ENCODE data around the gene SLC5A8.

SLC5A8 gene, protein sequence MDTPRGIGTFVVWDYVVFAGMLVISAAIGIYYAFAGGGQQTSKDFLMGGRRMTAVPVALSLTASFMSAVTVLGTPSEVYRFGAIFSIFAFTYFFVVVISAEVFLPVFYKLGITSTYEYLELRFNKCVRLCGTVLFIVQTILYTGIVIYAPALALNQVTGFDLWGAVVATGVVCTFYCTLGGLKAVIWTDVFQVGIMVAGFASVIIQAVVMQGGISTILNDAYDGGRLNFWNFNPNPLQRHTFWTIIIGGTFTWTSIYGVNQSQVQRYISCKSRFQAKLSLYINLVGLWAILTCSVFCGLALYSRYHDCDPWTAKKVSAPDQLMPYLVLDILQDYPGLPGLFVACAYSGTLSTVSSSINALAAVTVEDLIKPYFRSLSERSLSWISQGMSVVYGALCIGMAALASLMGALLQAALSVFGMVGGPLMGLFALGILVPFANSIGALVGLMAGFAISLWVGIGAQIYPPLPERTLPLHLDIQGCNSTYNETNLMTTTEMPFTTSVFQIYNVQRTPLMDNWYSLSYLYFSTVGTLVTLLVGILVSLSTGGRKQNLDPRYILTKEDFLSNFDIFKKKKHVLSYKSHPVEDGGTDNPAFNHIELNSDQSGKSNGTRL

DNA sequence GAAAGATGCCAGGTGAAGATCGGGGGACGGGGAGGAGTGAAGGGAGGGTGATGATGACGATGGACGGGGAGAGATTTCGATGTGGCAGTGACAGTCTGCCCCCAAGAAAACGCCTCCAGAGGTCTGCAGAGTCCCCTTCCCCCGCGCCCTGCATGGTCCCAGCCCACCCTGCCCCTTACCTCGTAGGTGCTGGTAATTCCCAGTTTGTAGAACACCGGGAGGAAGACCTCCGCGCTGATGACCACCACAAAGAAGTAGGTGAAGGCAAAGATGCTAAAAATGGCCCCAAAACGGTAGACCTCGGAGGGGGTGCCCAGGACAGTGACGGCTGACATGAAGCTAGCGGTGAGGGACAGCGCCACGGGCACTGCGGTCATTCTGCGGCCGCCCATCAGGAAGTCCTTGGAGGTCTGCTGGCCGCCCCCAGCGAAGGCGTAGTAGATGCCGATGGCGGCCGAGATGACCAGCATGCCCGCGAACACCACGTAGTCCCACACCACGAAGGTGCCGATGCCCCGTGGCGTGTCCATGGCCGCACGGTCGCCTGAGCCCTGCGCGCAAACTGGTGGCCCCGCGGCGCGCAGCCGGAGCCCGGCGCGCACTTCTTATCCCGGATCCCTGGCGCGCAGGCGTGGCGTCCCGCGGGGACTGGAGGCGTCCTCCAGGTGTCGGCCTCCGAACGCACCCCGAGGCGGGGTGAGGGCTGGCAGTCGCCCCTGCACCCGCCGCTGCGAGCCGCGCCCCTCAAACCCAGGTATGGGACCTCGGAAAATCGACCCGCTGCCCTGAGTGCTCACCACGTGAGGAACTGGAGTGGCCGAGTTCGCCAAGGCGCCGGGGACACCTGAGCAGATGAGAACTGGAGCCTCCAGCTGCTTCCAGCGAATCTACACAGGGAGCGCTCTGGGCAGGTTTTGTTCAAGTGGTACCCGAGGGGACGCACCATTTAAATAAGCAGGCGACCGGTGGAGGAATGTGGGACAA is at the start of gene SLC5A8:
Gene SLC5A8, minus strand, starts transcription at position 920 of the 984 bp plus-strand sequence. Its CDS starts 390 bp downstream, at position 530.
- no peak for DNase-seq

DNA sequence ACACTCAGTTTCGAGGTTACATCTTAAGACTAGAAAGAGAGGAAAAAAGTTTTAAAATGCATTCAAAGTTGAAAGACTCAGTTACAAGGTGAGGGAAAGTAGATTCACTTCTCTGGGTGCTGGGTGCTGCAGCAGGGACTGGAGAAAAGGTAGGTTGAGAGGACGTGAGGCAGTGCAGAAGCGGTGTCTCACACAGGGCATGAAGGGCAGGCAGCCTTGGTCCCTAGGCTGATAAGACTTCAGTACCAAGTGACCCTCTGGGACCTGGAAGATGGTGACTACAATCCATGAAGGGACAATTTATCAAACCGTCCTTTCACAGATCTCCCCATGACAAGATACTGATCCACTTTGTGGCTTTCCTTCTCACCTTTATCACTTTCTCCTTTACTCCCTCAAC is 47.3 kb upstream of the SLC5A8 start:
- no peak for DNase-seq

DNA sequence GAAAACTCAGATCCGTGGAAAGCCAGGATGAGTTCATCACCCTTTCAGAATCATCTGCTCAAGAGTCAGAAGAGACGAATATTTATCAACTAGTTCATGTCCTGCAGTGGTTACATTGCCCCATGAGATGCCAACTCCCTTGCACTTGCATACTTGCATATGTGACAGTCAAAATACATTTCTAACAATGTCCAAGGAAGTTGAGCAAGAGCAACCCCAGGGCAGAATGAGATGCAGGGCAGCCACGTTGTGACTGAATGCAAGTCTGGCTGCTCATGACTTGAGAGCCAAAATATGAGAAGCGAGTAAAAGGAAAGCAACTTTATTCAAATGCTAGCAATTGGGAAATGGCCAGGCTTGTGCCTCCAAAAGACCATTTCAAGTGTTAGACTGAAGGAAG is 46.2 kb upstream of the SLC5A8 start:
- DNase-seq = no peak

DNA sequence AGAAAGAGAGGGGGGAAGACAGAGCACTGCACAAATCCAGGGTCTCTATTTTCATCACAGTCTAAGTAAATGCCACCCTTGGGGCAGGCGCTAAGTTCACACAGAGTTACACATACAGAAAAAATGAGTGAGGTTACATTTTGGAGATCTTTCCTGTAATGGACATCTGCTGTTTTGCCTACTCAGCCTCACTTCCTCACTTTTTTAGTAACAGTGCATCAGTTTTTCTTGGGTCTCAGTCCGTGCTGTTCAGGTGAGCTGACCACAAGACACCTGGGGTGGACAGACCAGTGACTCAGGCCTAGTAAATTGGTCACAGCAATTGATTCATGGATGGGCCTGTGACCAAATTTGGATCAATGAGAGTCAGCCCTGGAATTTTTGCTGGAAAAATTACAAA is 33.6 kb upstream of the SLC5A8 start:
- no peak for DNase-seq

DNA sequence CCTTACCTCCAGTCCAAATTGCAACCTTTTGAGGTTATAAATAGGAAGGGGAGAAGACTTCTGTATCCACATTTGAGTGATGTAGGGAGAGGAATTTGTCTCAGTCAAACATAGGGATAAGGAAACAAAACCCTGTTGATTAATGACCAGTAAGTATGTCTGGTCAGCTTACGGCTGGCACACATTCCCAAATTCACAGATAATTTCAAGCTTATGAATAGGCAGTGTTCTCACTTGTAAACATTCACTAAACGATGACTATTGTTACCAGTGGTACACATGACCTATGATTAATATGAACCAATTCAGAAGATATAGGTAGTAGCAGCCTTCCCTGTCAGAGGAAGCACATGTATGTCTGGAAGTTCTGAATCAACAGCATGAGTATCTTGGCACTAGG is 33.0 kb upstream of the SLC5A8 start:
- no peak for DNase-seq

DNA sequence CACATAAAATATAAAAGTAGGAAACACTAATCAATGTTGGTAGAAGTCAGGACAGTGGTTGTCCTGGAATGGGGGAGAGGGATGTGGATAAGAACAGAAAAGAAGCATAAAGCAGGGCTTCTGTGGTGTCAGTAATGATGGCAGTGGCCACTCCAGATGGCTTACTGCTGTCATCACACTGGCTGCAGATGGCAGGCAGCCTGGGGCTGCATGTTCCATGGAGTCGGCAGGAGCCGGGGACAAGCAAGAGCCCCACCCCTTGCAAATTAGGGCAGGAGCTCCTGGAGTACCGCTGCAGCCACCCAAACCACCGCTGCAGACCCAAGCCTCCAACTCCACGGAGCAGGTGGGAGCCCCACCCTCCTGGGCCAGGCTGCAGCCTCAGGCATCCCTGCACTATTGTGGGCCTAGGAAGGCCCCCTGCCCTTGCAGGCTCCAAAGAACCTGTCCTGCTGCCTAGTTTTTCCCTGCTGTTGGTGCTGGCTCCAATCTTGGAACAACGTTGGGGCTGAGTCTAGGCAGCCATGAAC is 28.8 kb upstream of the SLC5A8 start:
- no peak for DNase-seq

DNA sequence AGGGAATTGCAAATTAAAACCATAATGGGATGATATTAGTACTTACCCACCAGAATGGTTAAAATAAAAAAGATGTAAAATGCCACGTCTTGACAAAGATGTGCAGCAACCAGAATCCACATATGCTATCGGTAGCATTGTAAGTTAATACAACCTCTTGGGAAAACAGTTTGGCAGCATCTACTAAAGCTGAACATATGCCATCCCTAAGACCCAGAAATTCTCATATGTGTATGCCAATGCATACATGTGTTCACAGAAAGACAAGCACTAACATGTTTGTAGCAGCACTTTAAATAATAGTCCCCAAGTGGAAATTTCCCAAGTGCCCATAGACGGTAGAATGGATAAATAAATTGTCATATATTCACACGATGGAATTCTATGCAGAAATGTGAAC is 28.3 kb upstream of the SLC5A8 start:
- no peak for DNase-seq

DNA sequence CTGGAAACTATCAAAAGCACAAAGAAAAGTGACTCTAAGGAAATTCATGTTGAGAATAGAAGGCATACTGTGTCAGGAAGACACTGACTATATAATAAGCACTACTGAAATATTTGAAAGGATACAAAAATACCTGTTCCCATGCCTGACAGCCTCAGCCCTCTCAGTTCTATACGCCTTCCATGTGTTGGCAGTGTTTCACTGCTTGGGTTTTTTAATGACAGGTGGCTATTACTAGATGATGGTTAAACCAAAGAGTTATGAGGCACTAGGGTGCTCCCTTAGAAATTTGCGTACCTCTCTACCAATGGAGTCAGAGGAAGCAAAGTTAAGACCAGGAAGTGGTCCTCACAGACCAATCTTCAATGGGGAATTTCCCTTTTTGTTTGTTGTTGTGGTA is 25.6 kb upstream of the SLC5A8 start:
- no peak for DNase-seq

DNA sequence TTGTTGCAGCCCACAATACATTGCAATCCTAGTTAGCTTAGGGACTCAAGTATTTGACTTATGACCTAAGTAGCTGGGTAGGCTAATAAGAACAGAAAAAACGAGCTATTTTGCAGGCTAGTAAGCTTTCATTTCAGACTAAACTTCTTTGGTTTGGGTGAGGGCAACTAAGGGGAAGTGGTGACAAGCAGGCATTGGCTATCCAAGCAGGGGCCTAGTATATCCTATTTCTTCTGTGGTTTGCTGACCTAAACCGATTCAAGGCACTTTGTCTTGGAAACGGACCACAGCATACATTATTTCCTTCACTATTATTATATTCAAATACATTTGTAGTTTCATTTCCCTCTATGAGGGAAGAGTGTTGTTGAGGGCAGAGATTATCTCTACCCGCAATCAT is 21.6 kb upstream of the SLC5A8 start:
- DNase-seq = no peak

DNA sequence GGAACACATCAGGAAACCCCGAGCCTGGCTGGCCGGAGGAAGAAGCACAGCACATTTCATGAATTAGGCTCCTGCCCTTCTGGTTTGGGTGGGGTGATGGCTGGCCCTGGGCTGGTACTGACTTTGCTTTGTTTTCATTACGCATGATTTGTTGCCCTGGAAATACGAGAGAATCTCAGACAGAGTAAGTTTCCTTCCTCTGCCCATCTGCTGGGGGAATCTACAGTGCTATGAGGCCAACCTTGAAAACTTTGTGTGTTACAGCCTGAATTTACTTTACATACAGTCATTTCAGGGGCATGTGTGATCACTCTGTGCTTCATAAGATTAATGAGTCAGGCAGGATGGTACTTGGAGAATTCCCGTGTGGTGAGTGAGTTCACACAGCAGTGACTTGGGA is 20.5 kb upstream of the SLC5A8 start:
- no peak for DNase-seq

DNA sequence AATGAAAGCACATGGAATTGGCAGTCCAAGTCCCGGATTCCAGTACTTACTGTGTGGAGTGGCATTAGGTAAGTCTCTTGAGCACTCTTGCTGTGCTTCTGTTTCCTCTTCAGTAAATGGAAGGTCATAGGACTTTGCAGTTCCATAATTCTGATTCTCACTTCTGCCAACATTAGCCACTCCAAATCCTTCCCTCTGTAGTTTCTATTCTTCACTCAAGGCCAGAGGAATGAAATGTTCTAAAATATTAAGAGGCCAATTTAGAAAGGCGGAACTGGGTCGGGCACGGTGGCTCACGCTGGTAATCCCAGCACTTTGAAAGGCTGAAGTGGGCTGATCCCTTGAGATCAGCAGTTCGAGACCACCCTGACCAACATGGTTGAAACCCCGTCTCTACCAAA is 19.8 kb upstream of the SLC5A8 start:
- no peak for DNase-seq

DNA sequence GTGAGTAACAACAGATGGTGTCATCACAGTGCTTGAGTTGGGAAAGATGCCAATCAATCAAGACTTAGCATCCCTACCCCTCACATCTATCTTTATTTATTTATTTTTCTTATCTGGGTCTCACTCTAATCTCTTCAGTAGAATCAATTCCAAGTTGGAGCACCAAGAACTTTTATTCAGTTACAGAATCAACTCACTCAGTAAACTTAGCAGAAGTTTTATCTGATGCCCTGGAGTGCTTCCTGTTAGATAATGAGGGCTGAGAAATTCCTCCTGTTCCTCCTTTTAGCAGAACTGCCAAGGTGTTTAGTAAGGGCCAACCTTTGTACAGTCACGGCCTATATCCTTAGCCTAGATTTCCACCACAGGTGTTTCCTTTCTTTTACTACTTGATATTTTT is 11.3 kb upstream of the SLC5A8 start:
- no peak for DNase-seq

DNA sequence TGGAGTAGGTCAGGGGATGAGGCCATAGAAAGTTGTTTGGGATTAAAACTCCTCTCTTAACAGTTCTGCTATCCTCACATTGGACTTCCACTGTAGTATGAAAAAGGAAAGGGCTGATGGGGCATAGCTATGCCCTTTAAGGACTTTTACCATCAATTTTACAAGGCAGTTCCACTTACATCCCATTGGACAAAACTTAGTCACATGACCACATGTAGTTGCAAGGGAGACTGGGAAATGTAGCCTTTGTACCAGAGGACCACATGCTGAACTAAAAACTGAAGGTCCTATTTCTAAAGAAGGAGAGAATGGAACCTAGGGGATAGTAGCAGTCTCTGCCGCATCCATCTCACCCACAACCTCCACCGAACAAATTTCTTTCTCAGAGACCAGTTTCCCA is 6.8 kb upstream of the SLC5A8 start:
- DNase-seq = no peak

DNA sequence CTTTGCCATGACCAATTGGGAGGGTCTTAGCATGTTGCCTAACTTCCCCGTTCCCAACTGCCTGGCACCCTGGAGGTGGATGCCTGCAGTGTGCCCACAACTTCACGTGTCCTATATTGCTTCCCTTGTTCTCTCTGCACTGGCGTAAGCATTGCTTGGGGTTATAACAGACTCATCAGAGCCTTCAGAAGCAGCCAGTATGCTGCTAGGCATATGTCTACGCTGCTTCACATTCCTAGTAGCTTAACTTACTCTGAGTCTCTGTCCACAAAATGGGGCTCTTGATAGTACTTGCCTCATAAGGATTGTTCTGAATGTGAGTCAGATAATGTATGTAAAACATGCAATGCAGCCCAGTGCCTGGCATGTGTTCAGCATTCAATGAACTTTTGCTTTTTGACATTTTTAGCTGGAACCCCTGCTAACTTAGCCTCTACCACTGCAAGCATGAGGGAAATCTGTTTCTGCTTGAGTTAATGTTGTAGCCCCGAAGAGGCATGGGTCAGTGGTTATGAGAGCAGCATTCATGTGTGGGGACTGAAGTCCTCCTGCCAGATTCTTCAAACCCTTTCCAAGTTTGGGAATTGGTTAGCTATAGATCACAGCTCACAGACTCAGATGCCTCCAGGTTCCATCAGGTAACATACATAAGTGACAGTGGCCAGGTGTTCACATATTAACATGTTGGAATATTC is 2.8 kb downstream of the SLC5A8 start:
- no peak for DNase-seq

DNA sequence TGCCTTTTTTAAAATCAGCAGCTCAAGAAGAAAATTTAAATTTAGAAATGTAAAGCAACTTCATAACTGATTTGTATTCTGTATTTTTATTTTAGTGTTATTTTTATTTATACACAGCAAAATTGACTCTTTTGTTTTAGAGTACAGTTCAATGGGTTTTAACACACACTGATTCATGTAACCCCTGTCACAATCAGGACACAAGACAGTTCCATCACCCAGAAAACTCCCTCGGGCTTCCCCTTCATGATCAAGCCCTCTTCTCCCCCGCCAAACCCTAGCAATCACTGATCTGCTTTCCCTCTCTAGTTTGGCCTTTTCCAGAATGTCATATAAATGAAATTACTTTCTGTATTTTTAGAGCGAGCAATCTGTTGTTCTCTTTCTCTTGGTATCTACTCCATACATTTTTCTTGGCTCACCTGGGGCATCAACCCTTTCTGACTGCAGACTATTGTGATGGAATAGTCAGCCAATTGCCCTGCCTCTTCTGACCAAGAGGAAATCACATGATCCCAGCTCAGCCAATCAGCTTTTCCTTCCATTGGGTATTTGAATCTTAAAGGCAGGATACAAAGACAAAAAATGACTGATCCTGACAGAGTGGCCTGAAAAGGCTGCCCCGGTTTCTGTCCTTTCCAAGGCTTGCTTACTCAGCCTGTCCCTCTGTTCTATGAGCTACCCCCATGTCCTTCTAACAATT is 5.3 kb downstream of the SLC5A8 start:
- no peak for DNase-seq

DNA sequence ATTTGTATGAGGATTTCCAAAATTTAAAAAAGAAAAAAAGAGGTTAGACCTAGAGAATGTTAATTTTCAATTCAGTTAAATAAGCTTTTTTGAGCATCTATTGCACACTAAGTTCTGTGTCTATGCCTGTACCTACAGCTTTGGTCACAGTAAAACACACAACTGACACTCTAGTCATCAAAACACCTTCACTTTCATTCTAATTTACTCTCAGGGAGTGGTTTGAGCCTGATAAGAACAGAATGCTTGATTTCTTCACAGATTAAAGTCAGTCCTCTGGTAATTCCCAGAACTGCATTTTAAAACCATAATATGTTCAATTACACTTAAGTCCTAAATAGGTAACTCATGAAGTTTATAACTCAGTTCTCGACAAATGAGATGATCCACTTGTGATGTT is 9.2 kb downstream of the SLC5A8 start:
- no peak for DNase-seq

DNA sequence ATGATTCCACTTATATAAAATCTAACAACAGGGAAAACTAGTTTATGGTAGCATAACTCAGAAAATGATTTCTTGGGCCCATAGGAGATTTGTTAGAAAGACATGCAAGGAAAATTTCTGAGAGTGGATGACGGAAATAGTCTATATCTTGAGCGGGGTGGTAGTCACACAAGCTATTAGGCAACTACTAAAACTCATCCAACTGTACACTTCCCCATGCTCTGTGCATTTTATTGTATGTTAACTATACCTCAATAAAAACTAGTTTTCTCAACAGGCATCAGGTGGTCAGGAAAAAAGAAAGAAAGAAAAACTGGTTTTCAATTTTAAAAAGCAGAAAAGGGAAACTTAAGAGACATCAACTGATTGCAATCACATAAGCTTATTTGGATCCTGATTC is 9.9 kb downstream of the SLC5A8 start:
- DNase-seq = no peak

DNA sequence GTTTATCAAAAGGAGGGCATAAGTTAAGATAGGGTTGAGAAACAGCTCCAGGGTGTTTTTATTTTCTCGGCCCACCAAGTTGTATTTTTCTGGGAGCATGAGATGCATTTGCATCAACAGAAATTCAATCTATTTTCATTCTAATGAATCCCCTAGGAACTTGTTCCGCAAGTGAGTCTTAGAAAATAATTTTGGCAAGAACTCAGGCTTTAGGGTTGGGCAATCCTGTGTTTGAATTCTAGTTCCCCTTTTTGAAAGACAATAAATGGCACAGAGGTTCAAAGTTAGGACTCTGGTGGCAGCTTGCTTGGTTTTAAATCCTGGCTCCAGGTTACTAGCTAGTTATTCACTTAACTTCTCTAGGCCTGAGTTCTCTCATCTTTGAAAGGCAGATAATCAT is 23.7 kb downstream of the SLC5A8 start:
- no peak for DNase-seq

DNA sequence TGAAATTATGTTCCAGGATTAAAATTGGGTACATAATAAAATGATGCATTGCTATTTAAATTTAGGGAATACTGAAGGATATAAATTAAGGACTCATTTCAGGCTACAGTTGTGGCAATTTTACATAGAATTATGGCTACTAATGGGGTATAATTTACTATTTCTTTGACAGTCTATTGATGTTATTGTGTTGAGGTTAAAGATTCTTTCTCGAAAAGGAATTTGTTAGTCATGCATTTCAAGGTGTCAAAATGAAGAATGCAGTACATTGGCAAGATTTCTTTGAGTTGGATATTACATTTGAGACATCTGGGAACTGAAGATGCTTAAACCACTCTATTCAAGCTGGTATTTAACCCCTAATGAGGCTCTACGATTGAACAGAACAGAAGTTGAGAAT is 28.3 kb downstream of the SLC5A8 start:
- no peak for DNase-seq

DNA sequence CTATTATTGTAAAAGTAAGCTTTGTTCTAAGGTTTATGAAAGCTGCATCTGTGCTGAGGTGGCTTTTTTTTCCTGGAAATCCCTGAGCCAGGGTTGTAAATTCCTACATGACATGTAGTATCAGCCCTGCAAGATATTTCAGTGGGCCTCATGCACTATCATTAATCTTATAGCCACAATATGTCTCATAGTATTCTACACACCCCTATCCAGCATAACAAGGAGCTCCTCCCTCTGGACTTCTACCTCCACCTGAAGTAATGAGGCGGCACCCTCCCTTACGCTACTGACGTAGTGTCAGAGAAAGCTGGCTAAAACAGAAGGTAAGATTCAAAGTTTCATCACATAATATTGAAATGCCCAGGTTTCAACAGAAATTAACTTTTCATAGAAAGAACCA is 35.5 kb downstream of the SLC5A8 start:
- DNase-seq = no peak

DNA sequence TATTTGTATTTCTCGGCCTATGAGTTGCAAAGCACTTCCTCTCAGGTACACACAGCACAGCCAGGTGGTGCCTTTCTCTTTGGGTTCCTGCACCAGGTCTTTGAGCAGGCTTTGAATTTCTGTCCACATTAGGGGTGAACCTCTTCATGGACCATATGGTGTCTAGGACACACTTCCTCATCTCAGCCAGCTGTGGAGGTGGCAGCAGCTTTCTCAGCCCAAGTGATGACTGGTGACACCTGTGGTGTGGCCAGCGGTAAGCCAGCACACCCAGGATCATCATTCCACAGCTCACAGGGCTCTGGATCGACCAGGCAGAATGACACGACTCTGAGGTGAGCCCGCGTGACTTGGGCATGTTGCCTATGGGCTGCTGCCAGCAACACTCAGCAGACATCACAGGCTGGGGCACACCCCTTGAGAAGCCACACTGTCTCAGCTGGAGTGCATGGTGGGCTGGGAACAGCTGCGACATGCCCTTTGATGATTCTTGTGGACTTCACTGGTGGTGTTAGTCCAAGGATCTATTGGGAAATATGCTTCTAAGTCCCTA is 36.8 kb downstream of the SLC5A8 start:
- DNase-seq = no peak

DNA sequence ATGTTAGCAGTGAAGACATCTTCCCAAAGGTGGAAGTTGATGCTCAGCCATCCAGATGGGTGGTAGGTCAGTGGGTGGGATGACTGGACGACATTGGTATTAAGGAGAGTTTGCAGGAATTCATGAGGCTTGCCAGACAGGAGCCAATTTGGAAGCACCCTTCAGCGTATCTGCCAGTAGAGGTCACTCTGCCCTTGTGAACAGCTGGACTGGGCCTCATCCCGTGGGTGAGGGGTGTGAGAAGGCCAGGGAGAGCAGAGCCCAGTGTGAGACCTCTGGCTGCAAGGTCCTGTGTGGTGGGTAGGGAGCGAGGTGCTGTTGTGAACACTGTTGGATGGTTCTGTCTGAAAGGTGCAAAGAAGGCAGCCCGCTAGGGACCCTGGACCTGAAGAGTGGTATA is 37.7 kb downstream of the SLC5A8 start:
- no peak for DNase-seq
